ENCODE measurements around the gene PRPSAP1.

The PRPSAP1 gene

GRCh38 chr17:76293106-76293505 lies 60.6 kb downstream of the PRPSAP1 start:
- Mint-ChIP-seq H3K27me3 (no peaks in the 10 kb centered on the region), H3K4me1 (no peaks in the 10 kb centered on the region), H3K27ac (no peak overlapping the region), H3K9me3 (no peaks in the 10 kb centered on the region), H3K4me3 (no peak overlapping the region), H3K36me3 (no peaks in the 10 kb centered on the region)
- no peak for ATAC-seq

- ATAC-seq, result no peak
- Mint-ChIP-seq H3K27me3 (no peaks in the 10 kb centered on the region), H3K4me1 (no peaks in the 10 kb centered on the region), H3K36me3 (no peaks in the 10 kb centered on the region), H3K27ac (no peak overlapping the region), H3K9me3 (no peaks in the 10 kb centered on the region), H3K4me3 (no peak overlapping the region)
Measured at GRCh38 chr17:76292567-76292966, 61.1 kb downstream of the PRPSAP1 start.

GRCh38 chr17:76281573-76282371 lies 71.9 kb downstream of the PRPSAP1 start:
- no peaks in the 10 kb centered on the region for H3K36me3 Mint-ChIP-seq
- peaks cover 3% of the 10 kb centered on the region for H3K4me1 Mint-ChIP-seq
- no peak for ATAC-seq
- no peak overlapping the region for H3K27ac Mint-ChIP-seq
- no peaks in the 10 kb centered on the region for H3K27me3 Mint-ChIP-seq
- H3K4me3 Mint-ChIP-seq, result no peak overlapping the region
- H3K9me3 Mint-ChIP-seq, result no peaks in the 10 kb centered on the region

GRCh38 chr17:76280650-76281049 lies 73.1 kb downstream of the PRPSAP1 start:
- Mint-ChIP-seq H3K9me3 (no peaks in the 10 kb centered on the region), H3K27ac (no peak overlapping the region), H3K4me1 (peaks cover 15% of the 10 kb centered on the region), H3K27me3 (no peaks in the 10 kb centered on the region), H3K4me3 (no peak overlapping the region), H3K36me3 (no peaks in the 10 kb centered on the region)
- ATAC-seq, result no peak

GRCh38 chr17:76279742-76280287 lies 73.9 kb downstream of the PRPSAP1 start:
- Mint-ChIP-seq H3K36me3 (no peaks in the 10 kb centered on the region), H3K9me3 (no peaks in the 10 kb centered on the region), H3K27ac (no peak overlapping the region), H3K4me1 (peaks cover 23% of the 10 kb centered on the region), H3K27me3 (no peaks in the 10 kb centered on the region), H3K4me3 (no peak overlapping the region)
- ATAC-seq, result no peak

- H3K27ac Mint-ChIP-seq, result no peak overlapping the region
- peak; percentile 67 for ATAC-seq
Measured at GRCh38 chr17:76278952-76279741, 74.6 kb downstream of the PRPSAP1 start.

GRCh38 chr17:76278268-76278908 lies 75.3 kb downstream of the PRPSAP1 start:
- no peak for ATAC-seq
- peaks cover 34% of the 10 kb centered on the region for H3K4me1 Mint-ChIP-seq

More at GRCh38 chr17:76278952-76279741, 74.6 kb downstream of the PRPSAP1 start:
- Mint-ChIP-seq H3K36me3 (no peaks in the 10 kb centered on the region), H3K4me1 (peaks cover 26% of the 10 kb centered on the region), H3K9me3 (no peaks in the 10 kb centered on the region), H3K4me3 (no peak overlapping the region), H3K27me3 (no peaks in the 10 kb centered on the region)

GRCh38 chr17:76277300-76278267 lies 76.1 kb downstream of the PRPSAP1 start:
- H3K36me3 Mint-ChIP-seq, result no peaks in the 10 kb centered on the region
- H3K4me3 Mint-ChIP-seq, result no peak overlapping the region
- ATAC-seq, result no peak

More at GRCh38 chr17:76278268-76278908, 75.3 kb downstream of the PRPSAP1 start:
- Mint-ChIP-seq H3K4me3 (no peak overlapping the region), H3K9me3 (no peaks in the 10 kb centered on the region), H3K27me3 (no peaks in the 10 kb centered on the region), H3K36me3 (no peaks in the 10 kb centered on the region), H3K27ac (no peak overlapping the region)

GRCh38 chr17:76276461-76277299 lies 77.0 kb downstream of the PRPSAP1 start:
- ATAC-seq, result no peak
- no peaks in the 10 kb centered on the region for H3K27me3 Mint-ChIP-seq
- H3K27ac Mint-ChIP-seq, result peak overlapping the region; percentile 80
- no peaks in the 10 kb centered on the region for H3K36me3 Mint-ChIP-seq
- no peaks in the 10 kb centered on the region for H3K9me3 Mint-ChIP-seq
- peaks cover 51% of the 10 kb centered on the region for H3K4me1 Mint-ChIP-seq
- no peak overlapping the region for H3K4me3 Mint-ChIP-seq

More at GRCh38 chr17:76277300-76278267, 76.1 kb downstream of the PRPSAP1 start:
- no peaks in the 10 kb centered on the region for H3K27me3 Mint-ChIP-seq
- H3K4me1 Mint-ChIP-seq, result peaks cover 42% of the 10 kb centered on the region
- peak overlapping the region; percentile 80 for H3K27ac Mint-ChIP-seq
- no peaks in the 10 kb centered on the region for H3K9me3 Mint-ChIP-seq

- Mint-ChIP-seq H3K4me1 (peaks cover 57% of the 10 kb centered on the region), H3K36me3 (peaks cover 2% of the 10 kb centered on the region), H3K27me3 (no peaks in the 10 kb centered on the region), H3K27ac (peak overlapping the region; percentile 80), H3K9me3 (no peaks in the 10 kb centered on the region), H3K4me3 (peak overlapping the region; percentile 21)
- ATAC-seq, result peak; percentile 69
Measured at GRCh38 chr17:76276069-76276431, 77.7 kb downstream of the PRPSAP1 start.

GRCh38 chr17:76275382-76276068 lies 78.2 kb downstream of the PRPSAP1 start:
- H3K27ac Mint-ChIP-seq, result peak overlapping the region; percentile 80
- H3K4me3 Mint-ChIP-seq, result no peak overlapping the region
- H3K36me3 Mint-ChIP-seq, result peaks cover 6% of the 10 kb centered on the region
- no peaks in the 10 kb centered on the region for H3K27me3 Mint-ChIP-seq
- ATAC-seq, result no peak
- H3K9me3 Mint-ChIP-seq, result no peaks in the 10 kb centered on the region
- peaks cover 62% of the 10 kb centered on the region for H3K4me1 Mint-ChIP-seq

- H3K4me1 Mint-ChIP-seq, result peaks cover 71% of the 10 kb centered on the region
- ATAC-seq, result no peak
- peak overlapping the region; percentile 80 for H3K27ac Mint-ChIP-seq
- peak overlapping the region; percentile 34 for H3K4me3 Mint-ChIP-seq
- no peaks in the 10 kb centered on the region for H3K9me3 Mint-ChIP-seq
- peaks cover 6% of the 10 kb centered on the region for H3K36me3 Mint-ChIP-seq
- no peaks in the 10 kb centered on the region for H3K27me3 Mint-ChIP-seq
Measured at GRCh38 chr17:76274112-76274956, 79.4 kb downstream of the PRPSAP1 start.
